ENCODE measurements around the gene TDRD7. TPM values are rescaled to one million over a fixed set of nuclear protein-coding genes. Genes with fewer than 3 reads are reported as not detected.

The TDRD7 gene
- total and polyA plus RNA-seq, 9 of the 15 experiments (the other 6 are each of a cell fraction or from before 2014, with no cell fraction given) = 2.2 to 7.7 (median 5.2) TPM

GRCh38 chr9:97502984-97503861 lies 91.3 kb downstream of the TDRD7 start (continued):
- TF ChIP-seq CHD4 (IDR thresholded peaks at IDR 0.05; ENCODE audit: insufficient read depth, insufficient replicate concordance, low read depth, low read length, poor library complexity, severe bottlenecking) = no peak
- peak; percentile 43; the same call in 1 of the 2 replicates for TF ChIP-seq MXI1 (IDR thresholded peaks at IDR 0.05; ENCODE audit: low read depth, low read length)
- 0 out of 2 replicates have a peak, but pooled peaks have one; percentile 41 for TF ChIP-seq BRD4 (IDR thresholded peaks at IDR 0.05)
- no peak for TF ChIP-seq ZNF124 (CRISPR knock-in tag; IDR thresholded peaks at IDR 0.05)
- peak; percentile 37; the same call in 1 of the 2 replicates for TF ChIP-seq ETV5 (CRISPR knock-in tag; IDR thresholded peaks at IDR 0.05; ENCODE audit: low read depth)
- TF ChIP-seq SMAD1 (IDR thresholded peaks at IDR 0.05; ENCODE audit: low read depth, low read length, partially characterized antibody) = no peak
- no peak for TF ChIP-seq ID3 (CRISPR knock-in tag; IDR thresholded peaks at IDR 0.05)
- TF ChIP-seq ID3 (tag; IDR thresholded peaks at IDR 0.05) = peak; percentile 67; the same call in 1 of the 2 replicates
- peak; percentile 51; the same call in 1 of the 2 replicates for TF ChIP-seq MBD2 (IDR thresholded peaks at IDR 0.05; ENCODE audit: borderline replicate concordance, low read depth)
- TF ChIP-seq TBP (optimal IDR thresholded peaks at IDR 0.05; ENCODE audit: low read depth, low read length) = peak; percentile 82
- no peak for TF ChIP-seq PRDM10 (IDR thresholded peaks at IDR 0.05; ENCODE audit: partially characterized antibody)
- no peak; the same call in 1 of the 2 replicates for TF ChIP-seq MTA1 (IDR thresholded peaks at IDR 0.05; ENCODE audit: borderline replicate concordance)
- peak; percentile 78 for TF ChIP-seq FOXM1 (IDR thresholded peaks at IDR 0.05; ENCODE audit: low read depth)
- TF ChIP-seq FOXM1 (CRISPR knock-in tag; IDR thresholded peaks at IDR 0.05; ENCODE audit: low read depth) = no peak
- no peak for TF ChIP-seq SRF (CRISPR knock-in tag; IDR thresholded peaks at IDR 0.05)
- TF ChIP-seq IRF2 (CRISPR knock-in tag; IDR thresholded peaks at IDR 0.05) = no peak
- TF ChIP-seq RERE (CRISPR knock-in tag; IDR thresholded peaks at IDR 0.05; ENCODE audit: borderline replicate concordance) = no peak

Measured in K562 (cell line).